NT2/D1 (cell line): Measurements from ENCODE around the gene RSPO3.

Experiments
- SUZ12 ChIP-seq: IDR thresholded peaks from 2 replicates; pipeline ENCODE4 v1.6.1; 2011; ENCODE audit not compliant: insufficient read length, insufficient read depth; ENCODE audit errors: extremely low read depth
- YY1 ChIP-seq: IDR thresholded peaks from 2 replicates; pipeline ENCODE4 v1.6.1; 2011; ENCODE audit not compliant: insufficient read length, insufficient read depth
- ZNF274 ChIP-seq: IDR thresholded peaks from 2 replicates; pipeline ENCODE4 v1.6.1; 2011; ENCODE audit warnings: mild to moderate bottlenecking, low read depth, low read length

- TF ChIP-seq ZNF274 (no peak), SUZ12 (no peak), YY1 (no peak)
Observed at GRCh38 chr6:127079681-127080080, 38.8 kb upstream of the RSPO3 start.
